Mucosa of rectum (tissue), 2 donors: Measurements from ENCODE around the gene RAB11FIP5.

Experiments used
- H3K27ac ChIP-seq, 2 donors: one replicate each; pipeline ENCODE4 v1.7.0; 2013; ENCODE audit warnings: inconsistent platforms in 2 of 2, low read depth in 2 of 2, low read length in 2 of 2
- H3K27me3 ChIP-seq, 2 donors: one replicate each; pipeline ENCODE4 v1.7.0; 2013; ENCODE audit warnings: low read length in 2 of 2; ENCODE audit not compliant: control insufficient read depth in 2 of 2, insufficient read depth in 2 of 2
- H3K36me3 ChIP-seq, 2 donors: one replicate each; pipeline ENCODE4 v1.7.0; 2013; ENCODE audit warnings: low read length in 2 of 2; ENCODE audit not compliant: control insufficient read depth in 2 of 2, insufficient read depth in 2 of 2
- H3K4me1 ChIP-seq, 2 donors: one replicate each; pipeline ENCODE4 v1.7.0; 2013; ENCODE audit warnings: low read length in 2 of 2, mild to moderate bottlenecking in 1 of 2; ENCODE audit not compliant: control insufficient read depth in 2 of 2, insufficient read depth in 2 of 2
- H3K4me3 ChIP-seq, 2 donors: one replicate each; pipeline ENCODE4 v1.7.0; 2013; ENCODE audit warnings: low read length in 2 of 2
- H3K9ac ChIP-seq, 2 donors: one replicate each; pipeline ENCODE4 v1.7.0; 2013; ENCODE audit warnings: low read length in 2 of 2, low read depth in 1 of 2, mild to moderate bottlenecking in 1 of 2
- H3K9me3 ChIP-seq, 2 donors: one replicate each; pipeline ENCODE4 v1.7.0; 2013; ENCODE audit warnings: low read length in 2 of 2; ENCODE audit not compliant: control insufficient read depth in 2 of 2
- donor health status: healthy.
- donor health status: Normal muscosa, but diverticular disease.

Gene RAB11FIP5

GRCh38 chr2:73085691-73086090, 27.1 kb downstream of the RAB11FIP5 start:
- H3K9me3 ChIP-seq = no peaks in the 10 kb centered on the region
- H3K9ac ChIP-seq = no peak overlapping the region
- H3K27me3 ChIP-seq = no peaks in the 10 kb centered on the region
- H3K4me3 ChIP-seq = no peak overlapping the region
- peaks cover 0 to 4% of the 10 kb centered on the region in 2 donors for H3K36me3 ChIP-seq
- H3K4me1 ChIP-seq = peaks cover 0 to 3% of the 10 kb centered on the region in 2 donors
- no peak overlapping the region for H3K27ac ChIP-seq

- no peak overlapping the region for H3K9ac ChIP-seq
- no peak overlapping the region for H3K27ac ChIP-seq
- H3K4me1 ChIP-seq = peaks cover 0 to 3% of the 10 kb centered on the region in 2 donors
- peaks cover 0 to 4% of the 10 kb centered on the region in 2 donors for H3K36me3 ChIP-seq
- no peak overlapping the region for H3K4me3 ChIP-seq
- H3K27me3 ChIP-seq = no peaks in the 10 kb centered on the region
- H3K9me3 ChIP-seq = no peaks in the 10 kb centered on the region
Observed at GRCh38 chr2:73084971-73085370, 27.8 kb downstream of the RAB11FIP5 start.

- Histone ChIP-seq H3K9me3 (no peaks in the 10 kb centered on the region), H3K36me3 (peaks cover 2 to 4% of the 10 kb centered on the region in 2 donors), H3K27me3 (no peaks in the 10 kb centered on the region), H3K27ac (no peak overlapping the region), H3K4me1 (peaks cover 0 to 3% of the 10 kb centered on the region in 2 donors), H3K9ac (no peak overlapping the region), H3K4me3 (no peak overlapping the region)
Observed at GRCh38 chr2:73083886-73084800, 28.6 kb downstream of the RAB11FIP5 start.

- H3K36me3 ChIP-seq = peaks cover 4% of the 10 kb centered on the region in 2 donors
- no peaks in the 10 kb centered on the region for H3K9me3 ChIP-seq
- no peaks in the 10 kb centered on the region for H3K27me3 ChIP-seq
- no peak overlapping the region for H3K4me3 ChIP-seq
- no peak overlapping the region for H3K27ac ChIP-seq
- peaks cover 0 to 3% of the 10 kb centered on the region in 2 donors for H3K4me1 ChIP-seq
- H3K9ac ChIP-seq = no peak overlapping the region
Observed at GRCh38 chr2:73082523-73083410, 30.0 kb downstream of the RAB11FIP5 start.

- peaks cover 2 to 4% of the 10 kb centered on the region in 2 donors for H3K36me3 ChIP-seq
- no peak overlapping the region for H3K4me3 ChIP-seq
- no peak overlapping the region for H3K9ac ChIP-seq
- no peaks in the 10 kb centered on the region for H3K27me3 ChIP-seq
- peaks cover 0 to 3% of the 10 kb centered on the region in 2 donors for H3K4me1 ChIP-seq
- H3K27ac ChIP-seq = no peak overlapping the region
- no peaks in the 10 kb centered on the region for H3K9me3 ChIP-seq
Observed at GRCh38 chr2:73081181-73081671, 31.5 kb downstream of the RAB11FIP5 start.

- Histone ChIP-seq H3K36me3 (peaks cover 2 to 4% of the 10 kb centered on the region in 2 donors), H3K9ac (no peak overlapping the region), H3K9me3 (no peaks in the 10 kb centered on the region), H3K27me3 (no peaks in the 10 kb centered on the region), H3K4me1 (peaks cover 0 to 3% of the 10 kb centered on the region in 2 donors), H3K27ac (no peak overlapping the region), H3K4me3 (no peak overlapping the region)
Observed at GRCh38 chr2:73080321-73081131, 32.2 kb downstream of the RAB11FIP5 start.

- Histone ChIP-seq H3K9ac (no peak overlapping the region), H3K27me3 (no peaks in the 10 kb centered on the region), H3K36me3 (peaks cover 2 to 4% of the 10 kb centered on the region in 2 donors), H3K4me3 (no peak overlapping the region), H3K4me1 (no peaks in the 10 kb centered on the region), H3K27ac (no peak overlapping the region), H3K9me3 (no peaks in the 10 kb centered on the region)
Observed at GRCh38 chr2:73079636-73080035, 33.1 kb downstream of the RAB11FIP5 start.

GRCh38 chr2:73078457-73079411, 34.0 kb downstream of the RAB11FIP5 start:
- H3K27ac ChIP-seq = no peak overlapping the region
- H3K36me3 ChIP-seq = peaks cover 2 to 4% of the 10 kb centered on the region in 2 donors
- no peak overlapping the region for H3K4me3 ChIP-seq
- H3K27me3 ChIP-seq = no peaks in the 10 kb centered on the region
- H3K4me1 ChIP-seq = no peaks in the 10 kb centered on the region
- no peaks in the 10 kb centered on the region for H3K9me3 ChIP-seq
- no peak overlapping the region for H3K9ac ChIP-seq

GRCh38 chr2:73077424-73077795, 35.3 kb downstream of the RAB11FIP5 start:
- Histone ChIP-seq H3K27ac (no peak overlapping the region), H3K9me3 (no peaks in the 10 kb centered on the region), H3K4me1 (peaks cover 0 to 1% of the 10 kb centered on the region in 2 donors), H3K27me3 (no peaks in the 10 kb centered on the region), H3K4me3 (no peak overlapping the region), H3K9ac (no peak overlapping the region), H3K36me3 (peaks cover 0 to 4% of the 10 kb centered on the region in 2 donors)
